H9 (cell line): ENCODE measurements around the gene POU2AF1. TPM values are rescaled to one million over a fixed set of nuclear protein-coding genes. Genes with fewer than 3 reads are reported as not detected.

Experiments used
- DNase-seq: peaks from one replicate; pipeline ENCODE4 v3.0.0-alpha.2; 2017
- H2AFZ ChIP-seq: one replicate; pipeline ENCODE4 v1.6.1; 2013; ENCODE audit warnings: mild to moderate bottlenecking, low read length, control low read depth, moderate library complexity
- H2AK5ac ChIP-seq: 2 replicates; pipeline ENCODE4 v1.6.1; 2013; ENCODE audit warnings: low read length, control low read depth, mixed read lengths; ENCODE audit not compliant: insufficient read length
- H2BK120ac ChIP-seq: one replicate; pipeline ENCODE4 v1.6.1; 2013; ENCODE audit warnings: low read depth, mild to moderate bottlenecking, low read length, control low read depth, inconsistent platforms; ENCODE audit not compliant: poor library complexity, severe bottlenecking
- H2BK12ac ChIP-seq: 2 replicates; pipeline ENCODE4 v1.6.1; 2013; ENCODE audit warnings: low read length, control low read depth, mixed read lengths, low read depth; ENCODE audit not compliant: insufficient read length
- H2BK15ac ChIP-seq: 2 replicates; pipeline ENCODE4 v1.6.1; 2013; ENCODE audit warnings: low read depth, low read length, control low read depth
- H2BK20ac ChIP-seq: one replicate; pipeline ENCODE4 v1.6.1; 2013; ENCODE audit warnings: low read depth, mild to moderate bottlenecking, low read length, control low read depth, inconsistent platforms; ENCODE audit not compliant: poor library complexity, severe bottlenecking
- H2BK5ac ChIP-seq: 2 replicates; pipeline ENCODE4 v1.6.1; 2013; ENCODE audit warnings: low read length, control low read depth, mixed read lengths; ENCODE audit not compliant: insufficient read length
- H3K14ac ChIP-seq: 2 replicates; pipeline ENCODE4 v1.6.1; 2013; ENCODE audit warnings: low read length, control low read depth; ENCODE audit not compliant: insufficient read depth
- H3K18ac ChIP-seq: 2 replicates; pipeline ENCODE4 v1.6.1; 2013; ENCODE audit warnings: low read depth, mild to moderate bottlenecking, mixed read lengths, low read length, control low read depth; ENCODE audit not compliant: insufficient read length
- H3K23ac ChIP-seq: 2 replicates; pipeline ENCODE4 v1.6.1; 2013; ENCODE audit warnings: low read length, control low read depth, mixed read lengths, low read depth; ENCODE audit not compliant: insufficient read length
- H3K23me2 ChIP-seq: 2 replicates; pipeline ENCODE4 v1.6.1; 2013; ENCODE audit warnings: low read depth, mild to moderate bottlenecking, mixed read lengths, low read length, control low read depth; ENCODE audit not compliant: insufficient read length, poor library complexity, severe bottlenecking
- H3K27ac ChIP-seq: 2 replicates; pipeline ENCODE4 v1.5.1; 2013; ENCODE audit warnings: low read length, control low read depth, mixed read lengths, low read depth; ENCODE audit not compliant: insufficient read length
- H3K27me3 ChIP-seq: 2 replicates; pipeline ENCODE4 v1.6.1; 2013; ENCODE audit warnings: low read length, control low read depth, inconsistent platforms; ENCODE audit not compliant: insufficient read depth
- H3K4ac ChIP-seq: 2 replicates; pipeline ENCODE4 v1.6.1; 2013; ENCODE audit warnings: low read depth, mild to moderate bottlenecking, control low read depth, inconsistent platforms, low read length, moderate library complexity
- H3K4me1 ChIP-seq: 2 replicates; pipeline ENCODE4 v1.6.1; 2013; ENCODE audit warnings: low read length, control low read depth, inconsistent platforms; ENCODE audit not compliant: insufficient read depth
- H3K4me2 ChIP-seq: 2 replicates; pipeline ENCODE4 v1.6.1; 2013; ENCODE audit warnings: low read length, control low read depth, mixed read lengths; ENCODE audit not compliant: insufficient read length, insufficient read depth
- H3K56ac ChIP-seq: 2 replicates; pipeline ENCODE4 v1.6.1; 2013; ENCODE audit warnings: low read depth, mild to moderate bottlenecking, mixed read lengths, low read length, control low read depth; ENCODE audit not compliant: insufficient read length
- H3K79me1 ChIP-seq: 2 replicates; pipeline ENCODE4 v1.6.1; 2013; ENCODE audit warnings: low read depth, mild to moderate bottlenecking, moderate library complexity, low read length, control low read depth, inconsistent platforms; ENCODE audit not compliant: insufficient read depth, poor library complexity, severe bottlenecking
- H3K79me2 ChIP-seq: 2 replicates; pipeline ENCODE4 v1.6.1; 2013; ENCODE audit warnings: low read length, control low read depth, inconsistent platforms; ENCODE audit not compliant: insufficient read depth
- H3K9ac ChIP-seq: 2 replicates; pipeline ENCODE4 v1.6.1; 2013; ENCODE audit warnings: low read length, control low read depth, mixed read lengths; ENCODE audit not compliant: insufficient read length; ENCODE audit errors: extremely low read depth
- H3K9me3 ChIP-seq: one replicate; pipeline ENCODE4 v1.6.1; 2013; ENCODE audit warnings: low read depth, low read length, inconsistent platforms; ENCODE audit not compliant: control insufficient read depth
- H3T11ph ChIP-seq: one replicate; pipeline ENCODE4 v1.6.1; 2013; ENCODE audit warnings: mild to moderate bottlenecking, low read length, control low read depth, inconsistent platforms
- H4K20me1 ChIP-seq: one replicate; pipeline ENCODE4 v1.6.1; 2013; ENCODE audit not compliant: control insufficient read depth, insufficient read length, insufficient read depth
- H4K5ac ChIP-seq: 2 replicates; pipeline ENCODE4 v1.6.1; 2013; ENCODE audit warnings: low read depth, mild to moderate bottlenecking, mixed read lengths, low read length, control low read depth; ENCODE audit not compliant: insufficient read length
- H4K8ac ChIP-seq: replicated peaks from 2 replicates; pipeline ENCODE4 v1.6.1; 2013; ENCODE audit warnings: low read length, control low read depth, mixed read lengths, low read depth; ENCODE audit not compliant: insufficient read length
- H4K91ac ChIP-seq: 2 replicates; pipeline ENCODE4 v1.6.1; 2013; ENCODE audit warnings: low read depth, mild to moderate bottlenecking, moderate library complexity, mixed read lengths, low read length, control low read depth; ENCODE audit not compliant: insufficient read length
- H3K27ac Mint-ChIP-seq, 3 experiments: 2 replicates in 2 of 3; 3 replicates in 1 of 3; pipeline ENCODE4 v1.8.0; 2020 to 2021; ENCODE audit warnings: mixed read lengths in 3 of 3, mild to moderate bottlenecking in 1 of 3, moderate library complexity in 1 of 3
- H3K27me3 Mint-ChIP-seq: 2 replicates; pipeline ENCODE4 v1.8.0; 2021; ENCODE audit warnings: low read depth, mild to moderate bottlenecking, moderate library complexity, mixed read lengths
- H3K36me3 Mint-ChIP-seq, 3 experiments: 2 replicates in 2 of 3; 3 replicates in 1 of 3; pipeline ENCODE4 v1.8.0; 2020 to 2021; ENCODE audit warnings: low read depth in 3 of 3, mixed read lengths in 3 of 3; ENCODE audit not compliant: insufficient read depth in 1 of 3
- H3K4me1 Mint-ChIP-seq, 2 experiments: 2 replicates each; pipeline ENCODE4 v1.8.0; 2020; ENCODE audit warnings: mixed read lengths in 2 of 2
- H3K4me3 Mint-ChIP-seq, 2 experiments: 2 replicates in 1 of 2; 3 replicates in 1 of 2; pipeline ENCODE4 v1.8.0; 2020 to 2021; ENCODE audit warnings: mild to moderate bottlenecking in 2 of 2, mixed read lengths in 2 of 2, moderate library complexity in 1 of 2
- H3K9me3 Mint-ChIP-seq, 2 experiments: 2 replicates in 1 of 2; 3 replicates in 1 of 2; pipeline ENCODE4 v1.8.0; 2020; ENCODE audit warnings: mild to moderate bottlenecking in 2 of 2, mixed read lengths in 2 of 2, moderate library complexity in 1 of 2
- WGBS: extraction: QIAGEN DNeasy Blood & Tissue Kit; methylation state at CpG from one replicate; pipeline ENCODE4 v1.1.7; 2013; ENCODE audit warnings: missing lambda C conversion rate, low lambda C conversion rate, mixed read lengths; ENCODE audit not compliant: insufficient read length; ENCODE audit errors: extremely low coverage; 5-methylcytosine and 5-hydroxymethylcytosine counted together
- total RNA-seq: library from RNA; stranded (reverse); gene quantifications from 2 replicates; pipeline ENCODE4 v1.2.1, GENCODE V29; 2021
- TF ChIP-seq, protein P1 (sequence below): fragments of 200-600 bp; sonication (generic); conservative IDR thresholded peaks from 3 replicates; pipeline ENCODE4 v1.8.0; 2021; ENCODE audit warnings: antibody characterized with exemption, mild to moderate bottlenecking

Gene POU2AF1
- total RNA-seq, 1 experiment from 2014 or later, result not detected

- no peak overlapping the region for H3K27ac ChIP-seq
- no peaks in the 10 kb centered on the region for H3K4me1 ChIP-seq
- H2BK5ac ChIP-seq, result no peak overlapping the region
- TF ChIP-seq, protein P1, sequence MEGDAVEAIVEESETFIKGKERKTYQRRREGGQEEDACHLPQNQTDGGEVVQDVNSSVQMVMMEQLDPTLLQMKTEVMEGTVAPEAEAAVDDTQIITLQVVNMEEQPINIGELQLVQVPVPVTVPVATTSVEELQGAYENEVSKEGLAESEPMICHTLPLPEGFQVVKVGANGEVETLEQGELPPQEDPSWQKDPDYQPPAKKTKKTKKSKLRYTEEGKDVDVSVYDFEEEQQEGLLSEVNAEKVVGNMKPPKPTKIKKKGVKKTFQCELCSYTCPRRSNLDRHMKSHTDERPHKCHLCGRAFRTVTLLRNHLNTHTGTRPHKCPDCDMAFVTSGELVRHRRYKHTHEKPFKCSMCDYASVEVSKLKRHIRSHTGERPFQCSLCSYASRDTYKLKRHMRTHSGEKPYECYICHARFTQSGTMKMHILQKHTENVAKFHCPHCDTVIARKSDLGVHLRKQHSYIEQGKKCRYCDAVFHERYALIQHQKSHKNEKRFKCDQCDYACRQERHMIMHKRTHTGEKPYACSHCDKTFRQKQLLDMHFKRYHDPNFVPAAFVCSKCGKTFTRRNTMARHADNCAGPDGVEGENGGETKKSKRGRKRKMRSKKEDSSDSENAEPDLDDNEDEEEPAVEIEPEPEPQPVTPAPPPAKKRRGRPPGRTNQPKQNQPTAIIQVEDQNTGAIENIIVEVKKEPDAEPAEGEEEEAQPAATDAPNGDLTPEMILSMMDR, result no peak
- Mint-ChIP-seq H3K36me3 (no peaks in the 10 kb centered on the region; a peak in 1 of 7 replicates), H3K27ac (no peak overlapping the region), H3K4me3 (no peak overlapping the region), H3K9me3 (no peaks in the 10 kb centered on the region), H3K27me3 (no peaks in the 10 kb centered on the region), H3K4me1 (peaks cover 16 to 19% of the 10 kb centered on the region in 2 experiments)
- H3K9me3 ChIP-seq, result no peaks in the 10 kb centered on the region
- H2AK5ac ChIP-seq, result no peak overlapping the region
- H4K91ac ChIP-seq, result no peak overlapping the region
- no peak overlapping the region for H2BK12ac ChIP-seq
- no peaks in the 10 kb centered on the region for H3K23me2 ChIP-seq
- H3K9ac ChIP-seq, result no peak overlapping the region
- no peaks in the 10 kb centered on the region for H3K27me3 ChIP-seq
- WGBS, result no CpG with 5 or more reads among the region's 7 CpGs
- H4K20me1 ChIP-seq, result no peaks in the 10 kb centered on the region
- no peak overlapping the region for H4K5ac ChIP-seq
- no peak overlapping the region for H3K4ac ChIP-seq
- H2BK15ac ChIP-seq, result no peak overlapping the region
- H3K79me2 ChIP-seq, result no peaks in the 10 kb centered on the region
- DNase-seq, result no peak
- no peak overlapping the region for H3K18ac ChIP-seq
- no peak overlapping the region for H3K4me2 ChIP-seq
- no peak overlapping the region for H4K8ac ChIP-seq
- H2BK20ac ChIP-seq, result no peak overlapping the region
- no peak overlapping the region for H3K14ac ChIP-seq
- no peak overlapping the region for H3K23ac ChIP-seq
- no peak overlapping the region for H2BK120ac ChIP-seq
- H3T11ph ChIP-seq, result no peak overlapping the region
- H3K56ac ChIP-seq, result no peak overlapping the region
- H3K79me1 ChIP-seq, result no peaks in the 10 kb centered on the region
- no peak overlapping the region for H2AFZ ChIP-seq
Observed at GRCh38 chr11:111413849-111414248, 34.8 kb upstream of the POU2AF1 start.
